KMS-11 (cell line): Measurements from ENCODE around the gene SOWAHD.

Source experiments
- H2AFZ ChIP-seq: fragments of 200-600 bp; sonication (generic); 2 replicates; pipeline ENCODE4 v1.6.1; 2016; ENCODE audit warnings: antibody characterized with exemption, mixed run types, low read depth
- H3K27ac ChIP-seq: fragments of 200-600 bp; sonication (generic); 2 replicates; pipeline ENCODE4 v1.6.1; 2016; ENCODE audit warnings: mild to moderate bottlenecking, mixed run types
- H3K27me3 ChIP-seq: fragments of 200-600 bp; sonication (generic); 2 replicates; pipeline ENCODE4 v1.6.1; 2017; ENCODE audit warnings: mild to moderate bottlenecking, low read depth, mixed run types, moderate library complexity; ENCODE audit not compliant: insufficient read depth
- H3K36me3 ChIP-seq: fragments of 200-600 bp; sonication (generic); 2 replicates; pipeline ENCODE4 v1.6.1; 2017; ENCODE audit warnings: mild to moderate bottlenecking, mixed run types; ENCODE audit not compliant: insufficient read depth
- H3K4me1 ChIP-seq: fragments of 200-600 bp; sonication (generic); 2 replicates; pipeline ENCODE4 v1.6.1; 2016; ENCODE audit warnings: mild to moderate bottlenecking, low read depth, mixed run types; ENCODE audit not compliant: poor library complexity, severe bottlenecking
- H3K4me2 ChIP-seq: fragments of 200-600 bp; sonication (generic); 2 replicates; pipeline ENCODE4 v1.7.0; 2016; ENCODE audit warnings: mild to moderate bottlenecking, mixed run types
- H3K4me3 ChIP-seq: fragments of 200-600 bp; sonication (generic); IDR thresholded peaks from 2 replicates; pipeline ENCODE4 v1.6.1; 2017; ENCODE audit warnings: low read depth, low read length, mixed read lengths; ENCODE audit not compliant: insufficient read depth
- H3K79me2 ChIP-seq: fragments of 200-600 bp; sonication (generic); 2 replicates; pipeline ENCODE4 v1.6.1; 2016; ENCODE audit warnings: low read depth, mixed run types; ENCODE audit not compliant: insufficient read depth
- H3K9ac ChIP-seq: fragments of 200-600 bp; sonication (generic); 2 replicates; pipeline ENCODE4 v1.6.1; 2016; ENCODE audit warnings: mild to moderate bottlenecking, mixed run types
- H4K20me1 ChIP-seq: fragments of 200-600 bp; sonication (generic); 2 replicates; pipeline ENCODE4 v1.6.1; 2016; ENCODE audit warnings: mild to moderate bottlenecking, mixed run types; ENCODE audit not compliant: insufficient read depth
- CTCF ChIP-seq: fragments of 200-600 bp; sonication (generic); conservative IDR thresholded peaks from 2 replicates; pipeline ENCODE4 v1.6.1; 2017; ENCODE audit warnings: low read depth, mild to moderate bottlenecking, antibody characterized with exemption, low read length, moderate library complexity, mixed read lengths

The SOWAHD gene

GRCh38 chrX:119757979-119758730 lies at the start of gene SOWAHD:
Gene SOWAHD, plus strand, starts transcription at chrX:119758588. Its CDS starts 80 bp downstream, at chrX:119758668.
- peak within 1 kb of the TSS; percentile 100 for H3K27ac ChIP-seq
- peaks cover 76% of the 10 kb centered on the region for H3K4me1 ChIP-seq
- no peaks in the 10 kb centered on the region for H4K20me1 ChIP-seq
- peak within 1 kb of the TSS; percentile 71 for H2AFZ ChIP-seq
- H3K4me3 ChIP-seq, result no peak within 1 kb of the TSS
- H3K4me2 ChIP-seq, result peak within 1 kb of the TSS; percentile 71
- H3K27me3 ChIP-seq, result no peaks in the 10 kb centered on the region
- H3K79me2 ChIP-seq, result peaks cover 5% of the 10 kb centered on the region; the same call in 1 of the 2 replicates
- peak within 1 kb of the TSS; percentile 46 for H3K9ac ChIP-seq
- TF ChIP-seq CTCF, result no peak
- H3K36me3 ChIP-seq, result no peaks in the 10 kb centered on the region

GRCh38 chrX:119708936-119709335 lies 49.5 kb upstream of the SOWAHD start:
- H3K4me1 ChIP-seq, result no peaks in the 10 kb centered on the region
- no peaks in the 10 kb centered on the region for H3K27me3 ChIP-seq
- H3K4me2 ChIP-seq, result no peak overlapping the region
- H3K9ac ChIP-seq, result no peak overlapping the region
- no peak overlapping the region for H2AFZ ChIP-seq
- no peak for TF ChIP-seq CTCF
- no peaks in the 10 kb centered on the region for H3K79me2 ChIP-seq
- no peak overlapping the region for H3K27ac ChIP-seq
- H3K4me3 ChIP-seq, result no peak overlapping the region
- no peaks in the 10 kb centered on the region for H4K20me1 ChIP-seq
- no peaks in the 10 kb centered on the region for H3K36me3 ChIP-seq

- no peaks in the 10 kb centered on the region for H3K79me2 ChIP-seq
- H3K4me3 ChIP-seq, result no peak overlapping the region
- no peaks in the 10 kb centered on the region for H3K27me3 ChIP-seq
- no peak overlapping the region for H3K27ac ChIP-seq
- H3K4me1 ChIP-seq, result no peaks in the 10 kb centered on the region
- H3K36me3 ChIP-seq, result no peaks in the 10 kb centered on the region
- H3K4me2 ChIP-seq, result no peak overlapping the region
- no peak for TF ChIP-seq CTCF
- no peaks in the 10 kb centered on the region for H4K20me1 ChIP-seq
- H3K9ac ChIP-seq, result no peak overlapping the region
- H2AFZ ChIP-seq, result no peak overlapping the region
Measured at GRCh38 chrX:119709630-119710029, 48.8 kb upstream of the SOWAHD start.

GRCh38 chrX:119721487-119721886 lies 36.9 kb upstream of the SOWAHD start:
- Histone ChIP-seq H3K4me2 (no peak overlapping the region), H3K27ac (no peak overlapping the region), H2AFZ (no peak overlapping the region), H3K36me3 (no peaks in the 10 kb centered on the region), H3K4me3 (no peak overlapping the region), H3K27me3 (no peaks in the 10 kb centered on the region), H3K4me1 (peaks cover 7% of the 10 kb centered on the region), H4K20me1 (no peaks in the 10 kb centered on the region), H3K79me2 (no peaks in the 10 kb centered on the region), H3K9ac (no peak overlapping the region)
- no peak for TF ChIP-seq CTCF
